Activated CD8-positive, alpha-beta memory T cell treated with anti-CD3 and anti-CD28 coated beads for 48 hours (primary cell): ENCODE results near the gene FBXL19.
"Not testable (repeated sequence)": the region's sequence is repeated elsewhere in the genome, so short reads cannot be mapped to it uniquely, and the experiment has no call there.

ENCODE experiments used
- DNase-seq, 3 experiments: peaks; one replicate each; pipeline ENCODE4 v3.0.0-alpha.2; 2020; ENCODE audit warnings: low read depth in 2 of 3, low spot score in 2 of 3

FBXL19 gene

GRCh38 chr16:30922420-30922959 is 882 bp upstream of the FBXL19 start:
- peak; percentile 94 to 99 (median 94) for DNase-seq

GRCh38 chr16:30922960-30923535 is 324 bp upstream of the FBXL19 start:
- peak; percentile 83 to 87 (median 86) for DNase-seq

GRCh38 chr16:30924076-30924912 is 922 bp downstream of the FBXL19 start:
- no peak for DNase-seq

- no peak for DNase-seq
Observed at GRCh38 chr16:30924913-30925631, 1.7 kb downstream of the FBXL19 start.

GRCh38 chr16:30925632-30925987 is 2.2 kb downstream of the FBXL19 start:
- no peak for DNase-seq

- no peak for DNase-seq
Observed at GRCh38 chr16:30925995-30926811, 2.8 kb downstream of the FBXL19 start.

- DNase-seq, result no peak
Observed at GRCh38 chr16:30926937-30927788, 3.8 kb downstream of the FBXL19 start.

GRCh38 chr16:30927789-30928378 is 4.5 kb downstream of the FBXL19 start:
- DNase-seq, result no peak

GRCh38 chr16:30928390-30928789 is 5.0 kb downstream of the FBXL19 start:
- DNase-seq, result no peak

GRCh38 chr16:30929167-30929566 is 5.8 kb downstream of the FBXL19 start:
- DNase-seq, result no peak

GRCh38 chr16:30930160-30930571 is 6.8 kb downstream of the FBXL19 start:
- DNase-seq, result no peak

GRCh38 chr16:30931068-30931650 is 7.8 kb downstream of the FBXL19 start:
- DNase-seq, result no peak

GRCh38 chr16:30934827-30935557 is 11.6 kb downstream of the FBXL19 start:
- DNase-seq, result no peak

- DNase-seq, result no peak
Observed at GRCh38 chr16:30937692-30938091, 14.3 kb downstream of the FBXL19 start.

GRCh38 chr16:30939571-30939970 is 16.2 kb downstream of the FBXL19 start:
- not testable (repeated sequence) for DNase-seq

GRCh38 chr16:30941600-30942425 is 18.4 kb downstream of the FBXL19 start:
- no peak for DNase-seq

- DNase-seq, result no peak
Observed at GRCh38 chr16:30942426-30942806, 19.0 kb downstream of the FBXL19 start.

GRCh38 chr16:30944352-30944751 is 21.0 kb downstream of the FBXL19 start:
- DNase-seq, result no peak
